ENCODE data around the gene FOXS1.

GRCh38 chr20:31836853-31837608 is 8.4 kb downstream of the FOXS1 start:
- TF ChIP-seq YY1 (IDR thresholded peaks at IDR 0.05; ENCODE audit: low read depth) (no peak), MAX (IDR thresholded peaks at IDR 0.05; ENCODE audit: low read depth) (no peak), CTCF (IDR thresholded peaks at IDR 0.05) (no peak), JUND (IDR thresholded peaks at IDR 0.05) (no peak), RAD21 (IDR thresholded peaks at IDR 0.05; ENCODE audit: low read length) (no peak), FOXJ3 (CRISPR knock-in tag; IDR thresholded peaks at IDR 0.05) (no peak), RFX5 (IDR thresholded peaks at IDR 0.05; ENCODE audit: low read length) (no peak)
